Effector memory CD4-positive, alpha-beta T cell (primary cell): ENCODE results near the gene FKBP1B.

Experiments used
- DNase-seq, 3 donors: peaks; one replicate each; pipeline ENCODE4 v3.0.0-alpha.2; 2020
- H3K27ac ChIP-seq: 2 replicates; pipeline ENCODE4 v1.7.0; 2013; ENCODE audit warnings: mild to moderate bottlenecking, low read length, moderate library complexity; ENCODE audit not compliant: insufficient read depth, poor library complexity, severe bottlenecking
- H3K27me3 ChIP-seq: replicated peaks from 2 replicates; pipeline ENCODE4 v1.7.0; 2013; ENCODE audit warnings: mild to moderate bottlenecking, low read length; ENCODE audit not compliant: insufficient read depth, control insufficient read depth, poor library complexity, severe bottlenecking
- H3K36me3 ChIP-seq: 2 replicates; pipeline ENCODE4 v1.7.0; 2013; ENCODE audit warnings: mild to moderate bottlenecking, low read length, moderate library complexity; ENCODE audit not compliant: control insufficient read depth, insufficient read depth
- H3K4me1 ChIP-seq: 2 replicates; pipeline ENCODE4 v1.7.0; 2013; ENCODE audit warnings: low read length, mild to moderate bottlenecking; ENCODE audit not compliant: control insufficient read depth, insufficient read depth, poor library complexity, severe bottlenecking
- H3K4me3 ChIP-seq: 2 replicates; pipeline ENCODE4 v1.7.0; 2013; ENCODE audit warnings: low read length, low read depth, mild to moderate bottlenecking; ENCODE audit not compliant: insufficient read depth, poor library complexity, severe bottlenecking
- H3K9me3 ChIP-seq: 2 replicates; pipeline ENCODE4 v1.7.0; 2013; ENCODE audit warnings: mild to moderate bottlenecking, low read length, moderate library complexity; ENCODE audit not compliant: control insufficient read depth

The FKBP1B gene

GRCh38 chr2:24111407-24111901, 61.9 kb downstream of the FKBP1B start:
- Histone ChIP-seq H3K4me3 (no peak overlapping the region), H3K36me3 (no peaks in the 10 kb centered on the region), H3K27ac (no peak overlapping the region), H3K27me3 (no peaks in the 10 kb centered on the region), H3K4me1 (no peaks in the 10 kb centered on the region), H3K9me3 (no peaks in the 10 kb centered on the region)
- no peak for DNase-seq
